Globus pallidus (tissue), 1 donor: ENCODE measurements around the gene F12.

Experiments
- DNase-seq: peaks from one replicate; pipeline ENCODE4 v3.0.0-alpha.2; 2015; ENCODE audit warnings: low spot score

F12 gene

GRCh38 chr5:177446200-177447065 is 37.1 kb upstream of the F12 start, which contains the start of gene PRR7:
TSS of gene PRR7 (plus strand) at chr5:177446814. CDS start at chr5:177455068, 8,254 bp downstream.
- DNase-seq, result peak; percentile 83

- DNase-seq, result no peak
Measured at GRCh38 chr5:177445917-177446199, 36.5 kb upstream of the F12 start.

- no peak for DNase-seq
Measured at GRCh38 chr5:177445052-177445916, 35.9 kb upstream of the F12 start.

- no peak for DNase-seq
Measured at GRCh38 chr5:177444106-177445051, 35.0 kb upstream of the F12 start.

- DNase-seq, result no peak
Measured at GRCh38 chr5:177443144-177443983, 34.0 kb upstream of the F12 start.

GRCh38 chr5:177442066-177442826 is 32.9 kb upstream of the F12 start:
- no peak for DNase-seq

GRCh38 chr5:177440990-177441780 is 31.8 kb upstream of the F12 start:
- DNase-seq, result no peak

- no peak for DNase-seq
Measured at GRCh38 chr5:177440211-177440989, 31.0 kb upstream of the F12 start.

GRCh38 chr5:177439518-177440053 is 30.2 kb upstream of the F12 start:
- DNase-seq, result no peak

- no peak for DNase-seq
Measured at GRCh38 chr5:177438468-177438867, 29.1 kb upstream of the F12 start.

GRCh38 chr5:177437623-177438022 is 28.3 kb upstream of the F12 start:
- DNase-seq, result no peak

GRCh38 chr5:177435847-177436536 is 26.6 kb upstream of the F12 start:
- no peak for DNase-seq

- no peak for DNase-seq
Measured at GRCh38 chr5:177434942-177435738, 25.8 kb upstream of the F12 start.

- DNase-seq, result no peak
Measured at GRCh38 chr5:177434437-177434836, 25.1 kb upstream of the F12 start.

GRCh38 chr5:177433658-177434217 is 24.4 kb upstream of the F12 start:
- no peak for DNase-seq

GRCh38 chr5:177432839-177433657 is 23.7 kb upstream of the F12 start:
- no peak for DNase-seq
